ENCODE measurements around the gene RFX3. TPM values are rescaled to one million over a fixed set of nuclear protein-coding genes. Genes with fewer than 3 reads are reported as not detected.

The RFX3 gene
- total RNA-seq, 1 donor from 2014 or later = 3.8 TPM

GRCh38 chr9:3200331-3200774 is 325.4 kb downstream of the RFX3 start:
- Histone ChIP-seq H3K36me3 (no peaks in the 10 kb centered on the region), H3K9me3 (replicated peaks) (peaks cover 11% of the 10 kb centered on the region), H3K27me3 (ENCODE audit: low read depth) (peaks cover 16% of the 10 kb centered on the region), H3K4me1 (no peaks in the 10 kb centered on the region), H3K27ac (replicated peaks) (no peak overlapping the region), H3K4me3 (no peak overlapping the region)
- no peak for DNase-seq
- intact Hi-C loops (cut with micrococcal nuclease) = no loop called here
- no peak for TF ChIP-seq CTCF (IDR thresholded peaks at IDR 0.05; ENCODE audit: borderline replicate concordance)

- Histone ChIP-seq H3K9me3 (replicated peaks) (no peaks in the 10 kb centered on the region), H3K36me3 (no peaks in the 10 kb centered on the region), H3K4me3 (no peak overlapping the region), H3K27ac (replicated peaks) (no peak overlapping the region), H3K27me3 (ENCODE audit: low read depth) (peaks cover 28% of the 10 kb centered on the region), H3K4me1 (no peaks in the 10 kb centered on the region)
- DNase-seq = no peak
- intact Hi-C loops (cut with micrococcal nuclease) = no loop called here
- no peak for TF ChIP-seq CTCF (IDR thresholded peaks at IDR 0.05; ENCODE audit: borderline replicate concordance)
Observed at GRCh38 chr9:3193791-3194190, 332.0 kb downstream of the RFX3 start.

GRCh38 chr9:3191715-3192114 is 334.1 kb downstream of the RFX3 start:
- peaks cover 40% of the 10 kb centered on the region for H3K27me3 ChIP-seq (ENCODE audit: low read depth)
- no peaks in the 10 kb centered on the region for H3K9me3 ChIP-seq (replicated peaks)
- DNase-seq = no peak
- H3K4me1 ChIP-seq = no peaks in the 10 kb centered on the region
- no peak overlapping the region for H3K27ac ChIP-seq (replicated peaks)
- intact Hi-C loops (cut with micrococcal nuclease) = no loop called here
- no peak overlapping the region for H3K4me3 ChIP-seq
- H3K36me3 ChIP-seq = no peaks in the 10 kb centered on the region
- TF ChIP-seq CTCF (IDR thresholded peaks at IDR 0.05; ENCODE audit: borderline replicate concordance) = no peak

- H3K9me3 ChIP-seq (replicated peaks) = no peaks in the 10 kb centered on the region
- peaks cover 53% of the 10 kb centered on the region for H3K27me3 ChIP-seq (ENCODE audit: low read depth)
- intact Hi-C loops (cut with micrococcal nuclease) = no loop called here
- H3K4me1 ChIP-seq = no peaks in the 10 kb centered on the region
- no peak overlapping the region for H3K27ac ChIP-seq (replicated peaks)
- no peaks in the 10 kb centered on the region for H3K36me3 ChIP-seq
- no peak for TF ChIP-seq CTCF (IDR thresholded peaks at IDR 0.05; ENCODE audit: borderline replicate concordance)
- no peak overlapping the region for H3K4me3 ChIP-seq
- no peak for DNase-seq
Observed at GRCh38 chr9:3189113-3189861, 336.5 kb downstream of the RFX3 start.

- H3K27me3 ChIP-seq (ENCODE audit: low read depth) = peaks cover 78% of the 10 kb centered on the region
- H3K4me3 ChIP-seq = no peak overlapping the region
- no peak overlapping the region for H3K27ac ChIP-seq (replicated peaks)
- no peaks in the 10 kb centered on the region for H3K9me3 ChIP-seq (replicated peaks)
- TF ChIP-seq CTCF (IDR thresholded peaks at IDR 0.05; ENCODE audit: borderline replicate concordance) = no peak
- no peaks in the 10 kb centered on the region for H3K4me1 ChIP-seq
- no peak for DNase-seq
- intact Hi-C loops (cut with micrococcal nuclease) = no loop called here
- H3K36me3 ChIP-seq = no peaks in the 10 kb centered on the region
Observed at GRCh38 chr9:3186751-3187150, 339.1 kb downstream of the RFX3 start.

Measured in left ventricle myocardium inferior (tissue), 1 donor.